HEK293T (cell line): ENCODE measurements around the gene DNAJC5.

Experiments used
- ARNT ChIP-seq: fragments of 450-650 bp; IDR thresholded peaks from 2 replicates; pipeline ENCODE4 v1.6.1; 2017; ENCODE audit warnings: mild to moderate bottlenecking
- FOXK2 ChIP-seq: fragments of 450-650 bp; IDR thresholded peaks from 2 replicates; pipeline ENCODE4 v1.6.1; 2016; ENCODE audit warnings: mild to moderate bottlenecking
- FOXM1 ChIP-seq: fragments of 450-650 bp; IDR thresholded peaks from 2 replicates; pipeline ENCODE4 v1.6.1; 2017; ENCODE audit warnings: mild to moderate bottlenecking, borderline replicate concordance
- HDGF ChIP-seq: fragments of 450-650 bp; IDR thresholded peaks from 2 replicates; pipeline ENCODE4 v1.6.1; 2017; ENCODE audit warnings: antibody characterized with exemption, borderline replicate concordance

- TF ChIP-seq FOXK2 = no peak
- TF ChIP-seq HDGF = no peak
- TF ChIP-seq FOXM1 = no peak
- TF ChIP-seq ARNT = no peak
Observed at GRCh38 chr20:63889241-63890200, 5.4 kb upstream of the DNAJC5 start.
